ENCODE data around the gene ZMYND12.

DNA sequence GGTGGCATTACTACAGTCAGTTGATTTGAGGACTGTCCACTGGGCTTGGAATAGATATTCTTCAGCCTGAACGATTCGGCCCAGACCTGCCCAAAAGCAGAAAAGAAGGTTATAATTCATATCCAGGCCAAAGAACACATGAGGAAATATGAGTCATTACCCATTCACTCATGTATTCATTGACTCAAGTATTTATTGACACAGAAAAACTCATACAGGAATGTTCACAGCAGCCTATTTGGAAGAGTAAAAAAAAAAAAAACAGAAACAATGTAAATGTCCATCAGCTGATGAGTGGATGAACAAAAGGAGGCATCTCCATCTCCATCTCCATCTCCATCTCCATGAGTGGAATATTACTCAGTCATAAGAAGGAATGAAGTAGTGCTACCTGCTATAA is 15.9 kb downstream of the ZMYND12 start:
- TF ChIP-seq, protein P1, sequence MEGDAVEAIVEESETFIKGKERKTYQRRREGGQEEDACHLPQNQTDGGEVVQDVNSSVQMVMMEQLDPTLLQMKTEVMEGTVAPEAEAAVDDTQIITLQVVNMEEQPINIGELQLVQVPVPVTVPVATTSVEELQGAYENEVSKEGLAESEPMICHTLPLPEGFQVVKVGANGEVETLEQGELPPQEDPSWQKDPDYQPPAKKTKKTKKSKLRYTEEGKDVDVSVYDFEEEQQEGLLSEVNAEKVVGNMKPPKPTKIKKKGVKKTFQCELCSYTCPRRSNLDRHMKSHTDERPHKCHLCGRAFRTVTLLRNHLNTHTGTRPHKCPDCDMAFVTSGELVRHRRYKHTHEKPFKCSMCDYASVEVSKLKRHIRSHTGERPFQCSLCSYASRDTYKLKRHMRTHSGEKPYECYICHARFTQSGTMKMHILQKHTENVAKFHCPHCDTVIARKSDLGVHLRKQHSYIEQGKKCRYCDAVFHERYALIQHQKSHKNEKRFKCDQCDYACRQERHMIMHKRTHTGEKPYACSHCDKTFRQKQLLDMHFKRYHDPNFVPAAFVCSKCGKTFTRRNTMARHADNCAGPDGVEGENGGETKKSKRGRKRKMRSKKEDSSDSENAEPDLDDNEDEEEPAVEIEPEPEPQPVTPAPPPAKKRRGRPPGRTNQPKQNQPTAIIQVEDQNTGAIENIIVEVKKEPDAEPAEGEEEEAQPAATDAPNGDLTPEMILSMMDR (IDR thresholded peaks at IDR 0.05; ENCODE audit: poor library complexity, severe bottlenecking) = no peak
- TF ChIP-seq TAF1 (IDR thresholded peaks at IDR 0.05; ENCODE audit: low read depth) = no peak
- no peak for TF ChIP-seq EZH2 (IDR thresholded peaks at IDR 0.05; ENCODE audit: borderline replicate concordance, insufficient read depth, low read length, poor library complexity, severe bottlenecking)
- TF ChIP-seq POLR2AphosphoS5 (IDR thresholded peaks at IDR 0.05) = no peak
- TF ChIP-seq, protein P2, sequence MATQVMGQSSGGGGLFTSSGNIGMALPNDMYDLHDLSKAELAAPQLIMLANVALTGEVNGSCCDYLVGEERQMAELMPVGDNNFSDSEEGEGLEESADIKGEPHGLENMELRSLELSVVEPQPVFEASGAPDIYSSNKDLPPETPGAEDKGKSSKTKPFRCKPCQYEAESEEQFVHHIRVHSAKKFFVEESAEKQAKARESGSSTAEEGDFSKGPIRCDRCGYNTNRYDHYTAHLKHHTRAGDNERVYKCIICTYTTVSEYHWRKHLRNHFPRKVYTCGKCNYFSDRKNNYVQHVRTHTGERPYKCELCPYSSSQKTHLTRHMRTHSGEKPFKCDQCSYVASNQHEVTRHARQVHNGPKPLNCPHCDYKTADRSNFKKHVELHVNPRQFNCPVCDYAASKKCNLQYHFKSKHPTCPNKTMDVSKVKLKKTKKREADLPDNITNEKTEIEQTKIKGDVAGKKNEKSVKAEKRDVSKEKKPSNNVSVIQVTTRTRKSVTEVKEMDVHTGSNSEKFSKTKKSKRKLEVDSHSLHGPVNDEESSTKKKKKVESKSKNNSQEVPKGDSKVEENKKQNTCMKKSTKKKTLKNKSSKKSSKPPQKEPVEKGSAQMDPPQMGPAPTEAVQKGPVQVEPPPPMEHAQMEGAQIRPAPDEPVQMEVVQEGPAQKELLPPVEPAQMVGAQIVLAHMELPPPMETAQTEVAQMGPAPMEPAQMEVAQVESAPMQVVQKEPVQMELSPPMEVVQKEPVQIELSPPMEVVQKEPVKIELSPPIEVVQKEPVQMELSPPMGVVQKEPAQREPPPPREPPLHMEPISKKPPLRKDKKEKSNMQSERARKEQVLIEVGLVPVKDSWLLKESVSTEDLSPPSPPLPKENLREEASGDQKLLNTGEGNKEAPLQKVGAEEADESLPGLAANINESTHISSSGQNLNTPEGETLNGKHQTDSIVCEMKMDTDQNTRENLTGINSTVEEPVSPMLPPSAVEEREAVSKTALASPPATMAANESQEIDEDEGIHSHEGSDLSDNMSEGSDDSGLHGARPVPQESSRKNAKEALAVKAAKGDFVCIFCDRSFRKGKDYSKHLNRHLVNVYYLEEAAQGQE (IDR thresholded peaks at IDR 0.05; ENCODE audit: borderline replicate concordance) = no peak
